ENCODE results near the gene UNK. TPM values are rescaled to one million over a fixed set of nuclear protein-coding genes. Genes with fewer than 3 reads are reported as not detected.

UNK gene
- total and polyA plus RNA-seq, 2 of the 13 experiments (the other 11 are each of a cell fraction or from before 2014, with no cell fraction given): 31.6 to 33.0 TPM

DNA sequence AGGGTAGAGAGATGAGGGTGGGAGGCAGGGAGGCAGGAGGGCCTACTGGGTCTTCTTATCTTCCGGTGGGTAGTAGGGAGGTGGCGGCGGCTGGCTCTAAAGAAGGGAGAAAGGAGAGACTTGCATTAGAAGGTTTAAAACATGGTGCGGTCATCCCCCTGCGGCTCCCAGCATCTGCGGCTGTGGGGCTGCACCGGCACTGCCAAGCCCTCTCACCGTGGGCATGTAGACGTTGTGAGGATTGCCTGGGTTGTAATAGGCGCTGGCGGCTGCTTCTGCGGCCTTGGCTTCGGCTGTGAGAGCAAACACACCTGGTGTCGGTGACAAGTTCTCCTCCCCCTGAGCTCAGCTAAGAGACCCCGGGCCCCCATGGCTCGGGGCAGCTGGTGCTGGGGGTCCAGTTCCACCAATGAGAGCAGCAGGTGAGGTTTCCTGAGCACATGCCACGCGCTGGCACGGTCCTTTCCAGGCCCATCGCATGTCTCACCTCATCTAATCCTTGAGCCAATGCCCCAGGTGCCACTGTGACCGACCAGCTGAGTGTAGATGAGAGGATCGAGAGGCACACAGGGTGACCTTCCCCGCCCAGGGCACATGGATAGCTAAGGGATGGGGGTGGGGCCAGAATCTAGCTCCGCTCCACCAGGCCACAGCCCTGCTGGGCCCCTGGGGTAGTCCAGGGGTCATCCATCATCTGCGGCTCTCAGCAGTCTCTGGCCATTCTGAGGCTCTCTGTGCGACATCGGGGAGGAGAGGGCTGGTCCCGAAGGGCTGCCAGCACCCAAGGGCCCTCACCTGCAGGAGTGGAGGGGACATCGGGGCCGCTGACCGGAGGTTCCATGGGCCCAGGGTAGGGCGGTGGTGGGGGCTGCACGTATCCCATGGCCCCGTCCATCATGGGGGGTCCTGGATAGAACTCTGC lies 62.3 kb downstream of the UNK start (continued):
- TF ChIP-seq TBL1XR1 (IDR thresholded peaks at IDR 0.05; ENCODE audit: borderline replicate concordance, low read length, partially characterized antibody) (no peak), SAP130 (CRISPR knock-in tag; IDR thresholded peaks at IDR 0.05; ENCODE audit: low read depth) (peak; percentile 96), CBX5 (CRISPR knock-in tag; IDR thresholded peaks at IDR 0.05; ENCODE audit: borderline replicate concordance) (no peak), DMAP1 (CRISPR knock-in tag; IDR thresholded peaks at IDR 0.05) (peak; percentile 71; the same call in 1 of the 2 replicates), ZNF468 (CRISPR knock-in tag; IDR thresholded peaks at IDR 0.05) (no peak), YEATS4 (CRISPR knock-in tag; IDR thresholded peaks at IDR 0.05; ENCODE audit: borderline replicate concordance) (peak; percentile 90), AGO1 (IDR thresholded peaks at IDR 0.05; ENCODE audit: low read depth, low read length, poor library complexity, severe bottlenecking) (no peak), ZSCAN29 (CRISPR knock-in tag; conservative IDR thresholded peaks at IDR 0.05) (peak; percentile 85), DRAP1 (CRISPR knock-in tag; IDR thresholded peaks at IDR 0.05) (no peak; the same call in 1 of the 2 replicates), RARG (CRISPR knock-in tag; IDR thresholded peaks at IDR 0.05; ENCODE audit: low read depth) (no peak), ZNF597 (CRISPR knock-in tag; IDR thresholded peaks at IDR 0.05) (no peak), SP4 (CRISPR knock-in tag; IDR thresholded peaks at IDR 0.05) (peak; percentile 90), ZNF17 (CRISPR knock-in tag; IDR thresholded peaks at IDR 0.05) (no peak), ZBTB34 (CRISPR knock-in tag; IDR thresholded peaks at IDR 0.05) (peak; percentile 96), ZNF75D (CRISPR knock-in tag; IDR thresholded peaks at IDR 0.05; ENCODE audit: borderline replicate concordance) (no peak), MAFF (IDR thresholded peaks at IDR 0.05; ENCODE audit: low read depth, low read length) (no peak), SNRNP70 (IDR thresholded peaks at IDR 0.05; ENCODE audit: low read depth, low read length) (no peak), PAWR (CRISPR knock-in tag; IDR thresholded peaks at IDR 0.05; ENCODE audit: borderline replicate concordance) (no peak), ZKSCAN1 (IDR thresholded peaks at IDR 0.05; ENCODE audit: low read length) (0 out of 2 replicates have a peak, but pooled peaks have one; percentile 9), ZNF44 (CRISPR knock-in tag; IDR thresholded peaks at IDR 0.05) (no peak; the same call in 1 of the 2 replicates)
- TF ChIP-seq, protein P1, sequence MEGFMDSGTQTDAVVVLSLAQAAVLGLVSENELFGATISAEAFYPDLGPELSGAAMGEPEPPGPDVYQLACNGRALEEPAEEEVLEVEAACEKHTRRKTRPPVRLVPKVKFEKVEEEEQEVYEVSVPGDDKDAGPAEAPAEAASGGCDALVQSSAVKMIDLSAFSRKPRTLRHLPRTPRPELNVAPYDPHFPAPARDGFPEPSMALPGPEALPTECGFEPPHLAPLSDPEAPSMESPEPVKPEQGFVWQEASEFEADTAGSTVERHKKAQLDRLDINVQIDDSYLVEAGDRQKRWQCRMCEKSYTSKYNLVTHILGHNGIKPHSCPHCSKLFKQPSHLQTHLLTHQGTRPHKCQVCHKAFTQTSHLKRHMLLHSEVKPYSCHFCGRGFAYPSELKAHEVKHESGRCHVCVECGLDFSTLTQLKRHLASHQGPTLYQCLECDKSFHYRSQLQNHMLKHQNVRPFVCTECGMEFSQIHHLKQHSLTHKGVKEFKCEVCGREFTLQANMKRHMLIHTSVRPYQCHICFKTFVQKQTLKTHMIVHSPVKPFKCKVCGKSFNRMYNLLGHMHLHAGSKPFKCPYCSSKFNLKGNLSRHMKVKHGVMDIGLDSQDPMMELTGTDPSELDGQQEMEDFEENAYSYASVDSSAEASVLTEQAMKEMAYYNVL (CRISPR knock-in tag; IDR thresholded peaks at IDR 0.05; ENCODE audit: borderline replicate concordance): peak; percentile 90
- TF ChIP-seq, protein P2, sequence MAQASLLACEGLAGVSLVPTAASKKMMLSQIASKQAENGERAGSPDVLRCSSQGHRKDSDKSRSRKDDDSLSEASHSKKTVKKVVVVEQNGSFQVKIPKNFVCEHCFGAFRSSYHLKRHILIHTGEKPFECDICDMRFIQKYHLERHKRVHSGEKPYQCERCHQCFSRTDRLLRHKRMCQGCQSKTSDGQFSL (CRISPR knock-in tag; IDR thresholded peaks at IDR 0.05): no peak
- TF ChIP-seq, protein P3, sequence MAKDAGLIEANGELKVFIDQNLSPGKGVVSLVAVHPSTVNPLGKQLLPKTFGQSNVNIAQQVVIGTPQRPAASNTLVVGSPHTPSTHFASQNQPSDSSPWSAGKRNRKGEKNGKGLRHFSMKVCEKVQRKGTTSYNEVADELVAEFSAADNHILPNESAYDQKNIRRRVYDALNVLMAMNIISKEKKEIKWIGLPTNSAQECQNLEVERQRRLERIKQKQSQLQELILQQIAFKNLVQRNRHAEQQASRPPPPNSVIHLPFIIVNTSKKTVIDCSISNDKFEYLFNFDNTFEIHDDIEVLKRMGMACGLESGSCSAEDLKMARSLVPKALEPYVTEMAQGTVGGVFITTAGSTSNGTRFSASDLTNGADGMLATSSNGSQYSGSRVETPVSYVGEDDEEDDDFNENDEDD (CRISPR knock-in tag; IDR thresholded peaks at IDR 0.05; ENCODE audit: borderline replicate concordance): peak; percentile 83

Measured in HepG2 (cell line).